Measurements from ENCODE around the gene KIF26A. TPM values are rescaled to one million over a fixed set of nuclear protein-coding genes. Genes with fewer than 3 reads are reported as not detected.

The KIF26A gene
- total RNA-seq, 1 donor from 2014 or later, result 0.60 TPM

DNA sequence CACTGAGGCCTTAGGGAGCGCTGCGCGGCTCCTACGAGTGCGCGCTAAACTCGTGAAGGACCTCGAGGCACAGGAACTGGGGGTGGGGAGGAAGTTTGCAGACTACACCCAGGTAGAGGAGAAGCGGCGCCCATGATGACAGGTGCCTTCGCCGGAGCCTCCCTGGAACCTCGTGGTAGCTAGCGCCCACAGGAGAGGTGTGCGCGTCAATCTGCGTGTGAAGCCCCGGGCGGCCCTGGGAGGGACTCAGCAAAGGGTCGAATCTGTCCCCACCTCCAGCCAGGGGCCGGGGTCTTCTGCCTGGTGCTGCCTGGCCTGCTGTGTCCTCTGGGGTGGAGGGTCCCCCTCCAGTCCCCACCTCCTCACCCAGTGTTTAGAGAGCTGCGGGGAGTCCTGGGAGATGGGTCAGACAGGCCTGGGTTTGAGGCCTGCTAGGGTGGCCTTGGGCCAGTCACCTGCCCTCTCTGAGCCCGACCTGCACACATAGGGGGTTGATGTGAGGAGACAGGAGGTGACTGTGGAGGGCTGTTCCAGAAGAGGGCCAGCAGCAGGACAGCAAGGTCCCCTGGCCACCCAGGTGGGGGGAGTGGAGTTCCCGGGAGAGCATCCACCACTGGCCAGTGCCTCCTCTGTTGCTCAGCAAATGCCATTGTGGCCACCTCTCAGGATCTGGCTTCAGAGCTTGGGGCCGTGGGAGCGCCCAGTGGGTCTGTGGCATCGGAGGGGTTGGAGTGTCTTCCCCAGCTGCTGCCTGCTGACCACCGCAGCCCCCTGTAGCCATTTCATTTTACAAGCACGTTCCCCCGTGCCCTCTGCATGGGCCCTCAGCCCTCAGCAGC lies 20.2 kb upstream of the KIF26A start:
- Mint-ChIP-seq H3K36me3 (ENCODE audit: low read depth) (no peaks in the 10 kb centered on the region), H3K4me3 (ENCODE audit: unreplicated experiment) (no peak overlapping the region), H3K4me1 (ENCODE audit: low read depth) (no peaks in the 10 kb centered on the region), H3K27me3 (ENCODE audit: low read depth) (peaks cover 47% of the 10 kb centered on the region), H3K9me3 (ENCODE audit: low read depth) (peaks cover 4% of the 10 kb centered on the region), H3K27ac (ENCODE audit: unreplicated experiment) (no peak overlapping the region)
- TF ChIP-seq, protein P1, sequence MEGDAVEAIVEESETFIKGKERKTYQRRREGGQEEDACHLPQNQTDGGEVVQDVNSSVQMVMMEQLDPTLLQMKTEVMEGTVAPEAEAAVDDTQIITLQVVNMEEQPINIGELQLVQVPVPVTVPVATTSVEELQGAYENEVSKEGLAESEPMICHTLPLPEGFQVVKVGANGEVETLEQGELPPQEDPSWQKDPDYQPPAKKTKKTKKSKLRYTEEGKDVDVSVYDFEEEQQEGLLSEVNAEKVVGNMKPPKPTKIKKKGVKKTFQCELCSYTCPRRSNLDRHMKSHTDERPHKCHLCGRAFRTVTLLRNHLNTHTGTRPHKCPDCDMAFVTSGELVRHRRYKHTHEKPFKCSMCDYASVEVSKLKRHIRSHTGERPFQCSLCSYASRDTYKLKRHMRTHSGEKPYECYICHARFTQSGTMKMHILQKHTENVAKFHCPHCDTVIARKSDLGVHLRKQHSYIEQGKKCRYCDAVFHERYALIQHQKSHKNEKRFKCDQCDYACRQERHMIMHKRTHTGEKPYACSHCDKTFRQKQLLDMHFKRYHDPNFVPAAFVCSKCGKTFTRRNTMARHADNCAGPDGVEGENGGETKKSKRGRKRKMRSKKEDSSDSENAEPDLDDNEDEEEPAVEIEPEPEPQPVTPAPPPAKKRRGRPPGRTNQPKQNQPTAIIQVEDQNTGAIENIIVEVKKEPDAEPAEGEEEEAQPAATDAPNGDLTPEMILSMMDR (IDR thresholded peaks at IDR 0.05), result no peak
- peak; percentile 92 for DNase-seq (ENCODE audit: low spot score)

DNA sequence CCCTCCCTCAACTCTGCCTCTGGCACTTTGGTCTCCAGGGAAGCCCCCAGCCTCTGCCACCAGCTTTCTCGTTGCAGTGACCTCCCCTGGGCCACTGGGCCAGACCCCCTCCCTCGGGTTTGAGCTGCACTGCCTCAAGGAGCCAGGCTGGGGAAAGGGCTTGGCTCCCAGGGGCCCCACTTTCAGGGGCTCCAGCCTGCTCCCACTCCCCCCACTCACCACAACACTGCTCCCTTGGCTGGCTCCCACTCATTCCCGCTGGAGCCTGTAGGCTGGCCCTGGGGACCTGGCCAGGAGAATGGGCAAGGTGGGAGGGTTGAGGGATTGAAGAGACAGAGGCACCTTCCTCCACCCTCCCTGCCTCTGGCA lies 19.3 kb upstream of the KIF26A start:
- peaks cover 46% of the 10 kb centered on the region for H3K27me3 Mint-ChIP-seq (ENCODE audit: low read depth)
- peaks cover 4% of the 10 kb centered on the region for H3K36me3 Mint-ChIP-seq (ENCODE audit: low read depth)
- peaks cover 9% of the 10 kb centered on the region for H3K9me3 Mint-ChIP-seq (ENCODE audit: low read depth)
- H3K27ac Mint-ChIP-seq (ENCODE audit: unreplicated experiment), result no peak overlapping the region
- no peaks in the 10 kb centered on the region for H3K4me1 Mint-ChIP-seq (ENCODE audit: low read depth)
- DNase-seq (ENCODE audit: low spot score), result no peak
- no peak overlapping the region for H3K4me3 Mint-ChIP-seq (ENCODE audit: unreplicated experiment)
- TF ChIP-seq, protein P1 (IDR thresholded peaks at IDR 0.05), result no peak

DNA sequence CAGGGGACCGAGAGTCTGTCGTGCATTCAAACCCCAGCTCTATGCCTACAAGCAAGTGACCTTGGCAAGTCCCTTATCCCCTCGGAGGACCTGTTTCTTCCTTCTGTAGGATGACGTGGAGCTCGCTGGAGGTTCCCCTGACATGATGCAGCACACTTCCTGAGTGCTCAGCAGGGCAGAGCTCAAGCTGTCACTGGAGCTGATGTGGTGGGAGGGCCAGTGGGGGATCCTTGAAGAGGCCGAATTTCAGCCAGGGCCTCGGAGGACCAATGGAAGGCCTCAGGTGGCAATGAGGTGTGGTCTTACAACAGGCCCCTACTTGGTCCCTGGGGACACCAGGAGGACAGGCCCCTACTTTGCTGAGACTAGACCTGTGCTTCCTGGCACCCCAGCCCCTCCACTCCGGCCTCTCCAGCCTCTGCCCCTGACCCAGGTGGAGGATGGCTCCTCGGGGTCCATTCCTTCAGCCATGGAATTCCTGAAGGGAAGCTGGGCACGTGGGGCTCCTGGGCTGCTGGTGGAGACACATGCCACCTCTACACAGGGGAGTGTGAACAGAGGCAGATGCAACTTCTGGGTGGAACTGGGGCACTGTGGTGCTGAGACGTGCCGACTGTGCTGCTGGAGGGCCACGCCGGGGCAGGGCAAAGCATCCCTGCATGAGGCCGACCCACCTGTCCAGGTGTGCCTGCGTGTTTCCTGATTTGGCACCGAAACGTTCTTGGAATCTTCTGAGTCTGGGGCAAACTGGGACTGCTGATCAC lies 18.7 kb upstream of the KIF26A start:
- Mint-ChIP-seq H3K4me1 (ENCODE audit: low read depth) (no peaks in the 10 kb centered on the region), H3K36me3 (ENCODE audit: low read depth) (peaks cover 4% of the 10 kb centered on the region), H3K9me3 (ENCODE audit: low read depth) (peaks cover 10% of the 10 kb centered on the region), H3K4me3 (ENCODE audit: unreplicated experiment) (no peak overlapping the region), H3K27me3 (ENCODE audit: low read depth) (peaks cover 42% of the 10 kb centered on the region), H3K27ac (ENCODE audit: unreplicated experiment) (no peak overlapping the region)
- peak; percentile 63 for DNase-seq (ENCODE audit: low spot score)
- TF ChIP-seq, protein P1 (IDR thresholded peaks at IDR 0.05), result no peak

DNA sequence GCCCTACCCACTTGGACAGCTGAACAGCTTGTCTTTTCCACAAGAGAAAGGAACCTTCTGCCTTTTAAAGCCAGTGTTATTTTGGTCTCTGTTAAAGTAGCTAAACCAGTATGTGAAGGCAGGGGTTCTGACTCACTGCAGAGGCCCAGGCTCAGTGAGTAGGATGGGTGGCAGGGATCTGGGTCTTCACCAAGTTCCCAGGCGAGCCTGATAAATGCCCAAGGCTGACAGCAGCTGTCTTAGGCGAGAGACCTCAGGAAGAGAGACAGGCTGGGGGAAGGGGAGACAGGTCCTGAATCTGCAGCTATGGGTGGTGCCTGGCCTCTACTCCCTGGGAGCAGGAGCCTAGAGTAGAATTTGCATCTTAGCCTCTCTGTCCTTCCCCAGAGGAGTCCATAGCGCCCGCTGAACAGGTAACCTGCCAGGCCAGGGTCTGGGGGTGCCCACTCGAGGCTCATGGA lies 18.1 kb upstream of the KIF26A start:
- TF ChIP-seq, protein P1 (IDR thresholded peaks at IDR 0.05), result no peak
- Mint-ChIP-seq H3K27ac (ENCODE audit: unreplicated experiment) (no peak overlapping the region), H3K4me1 (ENCODE audit: low read depth) (no peaks in the 10 kb centered on the region), H3K27me3 (ENCODE audit: low read depth) (peaks cover 36% of the 10 kb centered on the region), H3K4me3 (ENCODE audit: unreplicated experiment) (no peak overlapping the region), H3K9me3 (ENCODE audit: low read depth) (peaks cover 15% of the 10 kb centered on the region), H3K36me3 (ENCODE audit: low read depth) (peaks cover 7% of the 10 kb centered on the region)
- no peak for DNase-seq (ENCODE audit: low spot score)

DNA sequence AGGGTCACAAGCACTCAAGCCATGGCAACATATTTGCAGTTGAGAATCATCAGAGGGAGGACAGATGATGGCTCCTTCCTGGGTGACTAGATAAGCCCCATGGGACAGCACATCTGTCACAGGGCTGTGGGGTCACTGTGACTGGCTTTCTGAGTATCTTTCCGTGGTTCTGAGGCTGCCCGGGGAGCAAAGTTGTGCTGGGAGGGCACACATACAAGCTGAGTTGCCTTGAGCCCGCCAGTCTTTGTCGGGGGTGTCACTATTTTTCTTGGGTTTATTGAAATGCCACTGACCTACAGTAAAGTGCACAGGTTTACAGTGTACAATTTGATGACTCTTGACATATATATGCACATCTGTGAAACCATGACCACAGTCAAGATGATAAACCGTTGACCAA lies 17.2 kb upstream of the KIF26A start:
- Mint-ChIP-seq H3K27ac (ENCODE audit: unreplicated experiment) (no peak overlapping the region), H3K4me1 (ENCODE audit: low read depth) (no peaks in the 10 kb centered on the region), H3K4me3 (ENCODE audit: unreplicated experiment) (no peak overlapping the region), H3K36me3 (ENCODE audit: low read depth) (peaks cover 7% of the 10 kb centered on the region), H3K9me3 (ENCODE audit: low read depth) (peaks cover 22% of the 10 kb centered on the region), H3K27me3 (ENCODE audit: low read depth) (peaks cover 31% of the 10 kb centered on the region)
- TF ChIP-seq, protein P1 (IDR thresholded peaks at IDR 0.05), result no peak
- DNase-seq (ENCODE audit: low spot score), result no peak
